DOHH2 (cell line): ENCODE data around the gene KAT8.

ENCODE experiments used
- CTCF ChIP-seq: fragments of 200-600 bp; sonication (generic); IDR thresholded peaks from one replicate; pipeline ENCODE4 v1.5.1; 2014; ENCODE audit warnings: antibody characterized with exemption, mild to moderate bottlenecking, low read depth, low read length; ENCODE audit not compliant: poor library complexity, severe bottlenecking
- EZH2phosphoT487 ChIP-seq: fragments of 200-600 bp; sonication (generic); IDR thresholded peaks from 2 replicates; pipeline ENCODE4 v1.6.1; 2017; ENCODE audit warnings: borderline replicate concordance, mild to moderate bottlenecking, antibody characterized with exemption, low read length, moderate library complexity, mixed read lengths

GRCh38 chr16:31125844-31126243 lies 8.4 kb downstream of the KAT8 start:
- no peak for TF ChIP-seq CTCF
- TF ChIP-seq EZH2phosphoT487 = no peak
